G401.6 (cell line): Measurements from ENCODE around the gene CPPED1.

Source experiments
- FAIRE-seq: peaks from 2 replicates; lab custom pipeline; 2012; peaks lifted over from hg19 to GRCh38; lab: Jason Lieb, UNC

The CPPED1 gene

DNA sequence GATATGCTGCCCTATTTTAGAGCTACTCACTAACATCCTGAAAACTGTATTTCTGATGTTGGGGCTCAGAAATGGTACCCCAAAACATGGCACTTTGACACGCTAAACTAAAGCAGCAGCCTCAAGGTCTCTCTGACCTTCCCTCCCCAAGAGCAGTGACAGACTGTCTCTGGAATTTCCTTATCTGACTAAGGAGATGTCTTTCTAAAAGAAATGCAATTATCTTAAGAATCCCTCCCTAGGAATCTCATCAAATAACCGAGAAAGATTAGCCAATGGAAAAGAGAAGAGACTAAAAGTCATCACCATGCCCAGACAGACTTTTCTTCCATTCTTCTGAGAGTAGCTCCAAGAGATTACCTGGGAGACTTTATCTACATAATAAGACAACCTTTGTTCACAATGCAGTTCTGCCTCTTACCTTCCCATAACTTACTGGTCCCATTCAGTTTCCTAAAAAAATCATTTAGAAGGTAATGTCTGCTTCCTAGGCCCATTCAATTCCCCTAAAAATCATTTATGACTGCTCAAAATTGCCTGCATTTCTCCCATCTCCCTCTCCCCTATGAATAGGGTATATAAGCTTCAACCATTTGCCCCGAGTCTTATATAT, 123.9 kb downstream of the CPPED1 start:
- no peak for FAIRE-seq

DNA sequence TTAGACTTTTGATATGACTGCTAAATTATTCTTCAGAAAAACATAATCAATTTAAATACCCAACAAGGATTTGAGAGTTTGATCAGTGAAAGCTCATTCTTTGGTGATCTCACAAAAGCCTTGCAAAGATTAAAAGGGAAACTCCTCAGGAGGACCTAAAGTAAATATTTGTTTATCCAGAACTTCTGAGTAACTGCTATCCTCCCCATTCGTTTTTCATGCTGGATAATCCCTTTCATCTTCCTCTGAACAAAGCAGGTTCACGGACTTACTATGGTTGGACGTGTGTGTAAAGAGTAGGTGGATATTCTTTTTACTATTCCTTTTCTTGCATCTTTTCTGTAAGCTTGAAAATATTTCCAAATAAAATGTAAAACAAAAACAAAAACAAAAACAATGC, 124.7 kb downstream of the CPPED1 start:
- FAIRE-seq: no peak

DNA sequence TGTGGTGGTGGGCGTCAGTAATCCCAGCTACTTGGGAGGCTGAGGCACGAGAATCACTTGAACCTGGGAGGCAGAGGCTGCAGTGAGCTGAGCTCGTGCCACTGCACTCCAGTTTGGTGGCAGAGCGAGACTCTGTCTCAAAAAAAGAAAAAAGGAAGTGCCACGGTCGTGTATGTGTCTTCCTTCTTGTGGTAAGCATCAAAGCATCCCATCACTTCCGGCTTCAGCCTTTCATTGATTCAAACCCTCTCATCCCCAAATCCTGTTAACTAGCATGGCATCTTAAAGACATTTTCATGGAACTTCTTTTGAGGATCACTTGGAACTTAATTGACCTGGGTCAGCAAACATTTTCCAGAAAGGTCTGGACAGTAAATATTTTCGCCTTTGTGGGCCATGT, 126.2 kb downstream of the CPPED1 start:
- FAIRE-seq: no peak

GRCh38 chr16:12675852-12676251, 127.8 kb downstream of the CPPED1 start:
- no peak for FAIRE-seq

DNA sequence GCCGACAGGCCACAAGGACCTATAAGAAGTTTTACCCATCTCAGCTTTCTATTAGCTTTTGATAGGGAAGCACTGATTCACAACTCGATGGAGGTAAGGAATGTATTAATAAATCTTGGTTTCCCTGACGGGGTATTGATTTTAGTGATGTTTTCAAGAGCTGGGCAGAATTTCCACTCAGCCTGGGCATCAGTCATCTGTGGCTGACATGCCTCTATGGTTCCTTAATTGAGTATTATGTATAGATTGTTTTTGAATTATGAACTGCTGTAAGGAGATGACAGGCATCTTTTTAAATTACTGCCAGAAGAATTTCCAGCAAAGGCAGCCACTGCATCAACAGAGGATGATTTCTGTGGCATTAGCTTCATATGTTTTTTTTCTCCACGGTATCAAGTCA, 128.6 kb downstream of the CPPED1 start:
- FAIRE-seq: no peak

- FAIRE-seq: no peak
Measured at GRCh38 chr16:12674524-12674923, 129.2 kb downstream of the CPPED1 start.

DNA sequence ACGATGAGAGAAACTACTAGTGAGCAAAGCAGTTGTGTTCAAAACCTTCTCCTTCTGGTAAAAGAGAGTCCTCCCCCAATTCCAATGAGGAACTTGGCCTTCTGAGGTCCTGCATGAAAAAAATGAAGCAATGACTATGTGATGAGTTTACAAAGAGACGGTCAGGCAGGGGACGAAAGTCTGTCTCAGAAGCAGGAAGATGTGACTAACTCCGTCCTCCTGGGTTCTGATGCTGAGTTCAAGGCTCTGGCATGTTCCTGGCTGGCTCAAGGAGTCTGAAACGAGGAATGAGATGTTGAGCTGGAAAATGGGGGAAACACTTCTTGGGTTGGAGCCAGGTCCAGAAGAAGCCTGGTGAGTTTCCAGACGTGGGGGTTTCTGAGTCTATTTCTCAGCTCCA, 129.6 kb downstream of the CPPED1 start:
- no peak for FAIRE-seq

- FAIRE-seq: no peak
Measured at GRCh38 chr16:12673466-12673865, 130.2 kb downstream of the CPPED1 start.

DNA sequence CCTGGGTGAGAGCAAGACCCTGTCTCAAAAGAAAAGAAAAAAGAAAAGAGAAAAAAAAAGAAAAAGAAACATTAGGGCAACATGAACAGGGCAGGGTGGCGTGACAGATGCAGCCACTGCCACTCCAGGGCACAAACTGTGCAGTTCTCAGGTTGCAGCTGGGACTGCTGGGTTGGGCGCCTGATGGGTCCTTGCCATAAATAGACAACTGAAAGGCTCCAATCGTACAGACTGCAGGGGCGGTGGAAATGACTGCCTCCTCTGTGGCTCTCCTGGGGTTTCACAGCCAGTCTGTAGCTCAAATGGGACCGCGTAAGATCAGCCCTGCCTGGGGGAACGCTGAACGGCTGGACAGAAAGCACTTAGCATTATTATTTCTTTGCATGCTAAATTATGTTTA, 130.7 kb downstream of the CPPED1 start:
- FAIRE-seq: no peak

GRCh38 chr16:12669908-12670307, 133.8 kb downstream of the CPPED1 start:
- FAIRE-seq: no peak

DNA sequence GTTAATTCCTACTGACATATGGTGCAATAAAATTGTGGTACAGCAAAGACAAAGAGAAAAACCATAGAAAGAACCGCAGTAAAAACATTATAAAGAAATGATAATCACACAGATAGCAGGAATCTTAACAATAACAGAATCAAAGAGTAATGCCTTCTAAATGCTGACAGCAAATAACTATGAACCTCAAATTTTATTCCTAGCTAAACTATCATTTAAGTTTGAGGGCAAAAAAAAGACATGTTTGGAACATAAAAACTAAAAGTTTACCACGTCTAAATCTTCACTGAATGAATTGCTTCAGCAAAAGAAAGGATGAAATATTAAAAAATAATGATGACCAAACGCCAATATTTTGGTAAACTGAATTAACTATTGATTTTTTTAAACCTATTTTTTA, 135.8 kb downstream of the CPPED1 start:
- no peak for FAIRE-seq

GRCh38 chr16:12664164-12664733, 139.4 kb downstream of the CPPED1 start:
- no peak for FAIRE-seq

DNA sequence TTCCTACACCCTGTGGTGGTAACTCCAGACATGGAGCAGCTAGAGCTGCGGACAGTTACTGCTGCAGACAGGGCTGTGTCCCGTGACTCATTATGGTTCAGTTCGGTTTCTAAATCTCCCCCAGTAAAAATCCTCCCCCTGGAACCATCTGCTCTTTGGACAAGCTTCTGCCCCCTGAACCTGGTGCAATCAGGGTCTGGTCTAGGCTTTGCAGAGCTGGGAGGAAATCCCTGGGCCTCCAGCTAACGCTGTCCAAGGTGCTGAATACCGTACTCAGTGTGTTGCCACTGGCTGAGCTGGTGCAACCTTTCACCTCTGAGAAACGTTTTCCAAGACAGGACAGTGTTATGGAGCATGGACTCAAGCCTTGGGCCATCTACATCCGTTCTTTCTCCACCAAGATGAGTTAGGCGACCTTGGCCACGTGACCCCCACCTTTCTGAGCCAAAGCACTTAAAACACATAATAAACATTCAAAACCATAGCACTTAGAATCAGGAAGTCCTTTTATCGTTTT, 142.0 kb downstream of the CPPED1 start:
- FAIRE-seq: no peak

- FAIRE-seq: no peak
Measured at GRCh38 chr16:12659871-12660270, 143.8 kb downstream of the CPPED1 start.

- no peak for FAIRE-seq
Measured at GRCh38 chr16:12658506-12658905, 145.2 kb downstream of the CPPED1 start.

DNA sequence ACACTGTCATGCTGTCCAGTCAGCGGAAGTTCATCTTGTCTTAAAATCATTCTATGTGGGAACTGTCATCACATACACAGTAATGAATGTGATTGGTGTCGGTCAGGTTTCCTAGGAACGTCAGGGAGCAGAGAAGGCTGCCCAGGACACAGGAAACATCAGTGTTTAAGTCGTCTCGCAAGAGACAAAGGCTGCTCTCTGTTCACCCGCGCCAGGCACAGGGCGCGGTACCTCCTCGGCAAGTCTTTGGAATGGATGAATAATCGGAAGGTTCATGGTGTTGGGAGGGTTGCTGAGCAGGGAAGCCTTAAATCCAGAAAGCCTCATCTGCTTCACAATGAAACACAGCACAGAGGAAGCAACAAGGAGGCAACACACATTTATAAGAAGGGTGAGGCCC, 148.2 kb downstream of the CPPED1 start:
- FAIRE-seq: no peak

GRCh38 chr16:12653820-12654392, 149.8 kb downstream of the CPPED1 start:
- no peak for FAIRE-seq

GRCh38 chr16:12652924-12653323, 150.8 kb downstream of the CPPED1 start:
- no peak for FAIRE-seq

DNA sequence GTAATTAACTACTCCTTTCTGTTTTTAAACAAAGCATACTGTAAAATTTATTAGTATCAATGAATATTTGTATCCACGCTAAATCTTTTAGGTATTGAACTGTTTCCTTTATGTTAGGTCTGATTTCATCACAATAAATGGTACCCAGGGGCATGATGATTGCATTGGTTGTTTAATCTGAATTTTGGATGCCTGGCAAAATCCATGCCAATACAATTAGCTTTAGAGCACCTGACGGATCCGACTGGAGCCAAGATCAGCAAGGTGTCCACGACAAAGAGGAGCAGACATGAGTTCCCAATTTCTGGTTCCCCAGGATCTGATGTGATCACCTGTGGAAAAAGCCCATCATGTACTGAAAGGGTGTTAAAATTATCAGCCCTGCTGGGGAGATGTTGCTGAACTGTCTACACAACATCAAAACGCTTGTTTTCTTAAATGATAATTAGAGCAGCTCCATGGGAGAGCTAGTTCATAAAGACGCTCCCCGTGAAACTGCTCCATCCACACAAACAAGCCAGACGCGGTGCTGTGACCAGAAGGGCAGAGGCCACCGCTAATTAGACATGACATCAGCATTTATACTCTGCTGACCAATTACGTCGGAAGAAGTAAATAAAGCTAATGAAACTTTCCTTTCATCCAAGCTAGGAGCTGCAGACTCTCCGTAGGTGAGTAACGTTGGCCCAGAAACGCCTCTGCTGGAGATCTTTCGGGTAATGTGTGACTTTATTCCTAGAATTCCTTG, 151.7 kb downstream of the CPPED1 start:
- no peak for FAIRE-seq

DNA sequence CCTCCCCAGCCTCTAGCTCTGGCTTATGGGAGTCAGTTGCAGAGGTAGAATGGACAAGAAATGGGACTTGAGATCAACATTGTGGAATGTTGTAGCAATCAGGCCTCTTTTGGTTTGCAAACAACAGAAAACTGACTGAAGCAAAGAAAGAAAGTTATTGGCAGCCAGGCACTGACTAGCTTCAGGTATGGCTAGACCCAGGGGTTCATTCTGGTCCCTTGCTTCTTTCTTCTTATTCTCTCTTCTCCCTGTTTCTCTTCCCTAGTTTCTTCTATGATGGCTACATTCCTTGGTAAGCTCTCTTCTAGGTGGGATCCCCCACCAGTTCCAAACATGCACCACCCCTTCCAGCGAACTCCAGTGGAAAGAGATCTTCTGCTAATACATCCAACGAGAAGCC, 154.3 kb downstream of the CPPED1 start:
- FAIRE-seq: no peak

DNA sequence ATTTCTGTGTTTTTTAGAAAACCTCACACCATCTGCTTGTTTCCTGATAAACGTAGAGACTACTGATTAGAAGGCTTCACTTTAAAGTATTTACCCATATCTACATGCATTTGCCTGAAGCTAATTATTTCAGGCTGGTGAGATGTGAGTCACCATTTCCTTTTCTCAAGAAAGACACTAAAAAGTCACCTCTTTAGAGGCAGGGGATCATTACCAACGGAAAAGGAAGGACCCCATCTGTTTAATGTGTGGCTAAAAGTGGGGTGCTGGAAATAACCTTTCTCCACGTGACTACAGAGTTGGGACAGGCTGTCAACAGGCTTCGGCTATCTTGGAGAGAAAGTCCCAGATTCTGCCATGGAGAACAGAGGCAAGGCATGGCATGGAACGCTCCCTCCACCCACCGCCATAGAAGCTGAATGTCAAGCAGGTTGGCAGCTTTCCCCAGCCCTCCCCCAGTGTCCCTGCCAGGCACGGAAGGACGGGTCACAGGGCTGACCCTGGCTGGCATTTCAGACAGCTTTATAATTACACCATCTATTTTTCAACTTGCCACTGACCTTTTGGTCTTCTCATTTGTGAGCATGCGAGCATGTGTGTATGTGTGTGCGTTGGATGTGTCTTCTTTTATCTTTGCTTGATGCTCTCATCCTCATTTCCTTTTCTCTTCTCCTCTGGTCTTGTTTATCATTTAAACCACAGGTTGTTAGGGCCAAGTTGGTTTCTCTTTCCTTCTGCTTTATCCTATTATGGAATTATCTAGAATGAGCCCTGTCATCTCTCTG, 157.0 kb downstream of the CPPED1 start:
- no peak for FAIRE-seq

- no peak for FAIRE-seq
Measured at GRCh38 chr16:12646098-12646489, 157.6 kb downstream of the CPPED1 start.
